ENCODE results near the gene RGS1. TPM values are rescaled to one million over a fixed set of nuclear protein-coding genes. Genes with fewer than 3 reads are reported as not detected.

Gene RGS1
- total RNA-seq, 1 donor from 2014 or later, result not detected

DNA sequence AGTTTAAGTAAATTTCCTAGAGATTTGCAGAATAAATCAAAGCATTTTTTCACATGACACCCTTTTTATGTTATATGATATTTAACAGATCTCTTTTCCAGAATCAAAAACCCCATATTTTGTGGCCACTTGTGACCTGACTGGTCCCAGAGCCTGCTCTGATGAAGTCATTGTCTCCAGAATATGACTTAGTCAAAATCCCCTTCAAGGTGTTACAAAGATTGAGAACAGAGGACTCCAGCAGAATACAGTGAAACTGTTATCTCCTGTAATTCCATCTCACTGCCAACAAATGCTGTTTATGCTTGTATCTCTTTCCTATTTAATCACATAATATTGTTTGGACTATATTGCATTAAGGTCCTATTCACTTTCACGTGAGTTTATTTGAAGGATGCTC lies 25.6 kb downstream of the RGS1 start:
- Histone ChIP-seq H3K27me3 (ENCODE audit: control insufficient read depth, insufficient read depth, low read length) (no peaks in the 10 kb centered on the region), H3K4me3 (ENCODE audit: low read depth, low read length) (no peak overlapping the region), H3K36me3 (ENCODE audit: control insufficient read depth, insufficient read depth, low read length) (no peaks in the 10 kb centered on the region)
- no peak for DNase-seq (ENCODE audit: low read depth)
- TF ChIP-seq, protein P1, sequence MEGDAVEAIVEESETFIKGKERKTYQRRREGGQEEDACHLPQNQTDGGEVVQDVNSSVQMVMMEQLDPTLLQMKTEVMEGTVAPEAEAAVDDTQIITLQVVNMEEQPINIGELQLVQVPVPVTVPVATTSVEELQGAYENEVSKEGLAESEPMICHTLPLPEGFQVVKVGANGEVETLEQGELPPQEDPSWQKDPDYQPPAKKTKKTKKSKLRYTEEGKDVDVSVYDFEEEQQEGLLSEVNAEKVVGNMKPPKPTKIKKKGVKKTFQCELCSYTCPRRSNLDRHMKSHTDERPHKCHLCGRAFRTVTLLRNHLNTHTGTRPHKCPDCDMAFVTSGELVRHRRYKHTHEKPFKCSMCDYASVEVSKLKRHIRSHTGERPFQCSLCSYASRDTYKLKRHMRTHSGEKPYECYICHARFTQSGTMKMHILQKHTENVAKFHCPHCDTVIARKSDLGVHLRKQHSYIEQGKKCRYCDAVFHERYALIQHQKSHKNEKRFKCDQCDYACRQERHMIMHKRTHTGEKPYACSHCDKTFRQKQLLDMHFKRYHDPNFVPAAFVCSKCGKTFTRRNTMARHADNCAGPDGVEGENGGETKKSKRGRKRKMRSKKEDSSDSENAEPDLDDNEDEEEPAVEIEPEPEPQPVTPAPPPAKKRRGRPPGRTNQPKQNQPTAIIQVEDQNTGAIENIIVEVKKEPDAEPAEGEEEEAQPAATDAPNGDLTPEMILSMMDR (IDR thresholded peaks at IDR 0.05; ENCODE audit: insufficient read depth, low read length, severe bottlenecking), result no peak
- no peak for FAIRE-seq

- Histone ChIP-seq H3K27me3 (ENCODE audit: control insufficient read depth, insufficient read depth, low read length) (no peaks in the 10 kb centered on the region), H3K36me3 (ENCODE audit: control insufficient read depth, insufficient read depth, low read length) (no peaks in the 10 kb centered on the region), H3K4me3 (ENCODE audit: low read depth, low read length) (no peak overlapping the region)
- DNase-seq (ENCODE audit: low read depth) (peak; percentile 77), FAIRE-seq (no peak)
- TF ChIP-seq, protein P1 (IDR thresholded peaks at IDR 0.05; ENCODE audit: insufficient read depth, low read length, severe bottlenecking), result no peak
Measured at GRCh38 chr1:192601567-192601966, 26.0 kb downstream of the RGS1 start.

GRCh38 chr1:192602757-192603156 lies 27.2 kb downstream of the RGS1 start:
- DNase-seq (ENCODE audit: low read depth) (no peak), FAIRE-seq (no peak)
- H3K27me3 ChIP-seq (ENCODE audit: control insufficient read depth, insufficient read depth, low read length), result no peaks in the 10 kb centered on the region
- no peaks in the 10 kb centered on the region for H3K36me3 ChIP-seq (ENCODE audit: control insufficient read depth, insufficient read depth, low read length)
- TF ChIP-seq, protein P1 (IDR thresholded peaks at IDR 0.05; ENCODE audit: insufficient read depth, low read length, severe bottlenecking), result no peak
- no peak overlapping the region for H3K4me3 ChIP-seq (ENCODE audit: low read depth, low read length)

GRCh38 chr1:192603218-192603787 lies 27.7 kb downstream of the RGS1 start:
- no peak overlapping the region for H3K4me3 ChIP-seq (ENCODE audit: low read depth, low read length)
- TF ChIP-seq, protein P1 (IDR thresholded peaks at IDR 0.05; ENCODE audit: insufficient read depth, low read length, severe bottlenecking), result no peak
- no peaks in the 10 kb centered on the region for H3K36me3 ChIP-seq (ENCODE audit: control insufficient read depth, insufficient read depth, low read length)
- FAIRE-seq, result no peak
- H3K27me3 ChIP-seq (ENCODE audit: control insufficient read depth, insufficient read depth, low read length), result no peaks in the 10 kb centered on the region
- DNase-seq (ENCODE audit: low read depth), result no peak

DNA sequence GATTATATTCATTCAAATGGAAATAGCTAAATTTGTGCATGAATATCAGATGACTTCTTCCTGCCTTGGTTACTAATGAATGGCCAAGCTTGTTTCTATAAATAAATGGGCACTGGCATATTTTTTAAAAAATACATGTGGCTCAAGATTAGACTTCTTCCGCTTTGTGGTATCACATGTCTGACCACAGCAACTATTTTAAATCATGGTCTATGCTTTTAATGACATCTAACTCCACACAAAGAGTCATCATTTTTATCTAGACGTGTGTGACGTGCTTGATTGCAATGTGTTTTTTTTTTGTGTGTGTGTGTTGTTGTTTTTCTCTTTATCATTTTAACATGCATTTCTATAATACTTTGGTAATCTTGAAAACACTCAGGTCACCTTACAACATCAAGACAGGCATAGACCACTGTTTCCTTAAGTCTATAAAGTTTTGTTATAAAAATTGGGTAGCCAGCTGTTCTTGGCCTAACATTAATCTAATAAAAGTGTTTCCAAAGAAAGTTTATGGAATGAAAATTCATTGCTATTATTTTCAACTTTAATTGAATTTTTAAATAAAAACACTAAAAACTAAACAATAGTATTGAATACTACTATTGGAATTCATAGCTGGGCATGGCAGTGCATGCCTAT lies 29.5 kb downstream of the RGS1 start:
- H3K36me3 ChIP-seq (ENCODE audit: control insufficient read depth, insufficient read depth, low read length), result no peaks in the 10 kb centered on the region
- TF ChIP-seq, protein P1 (IDR thresholded peaks at IDR 0.05; ENCODE audit: insufficient read depth, low read length, severe bottlenecking), result no peak
- no peak overlapping the region for H3K4me3 ChIP-seq (ENCODE audit: low read depth, low read length)
- no peak for FAIRE-seq
- no peak for DNase-seq (ENCODE audit: low read depth)
- H3K27me3 ChIP-seq (ENCODE audit: control insufficient read depth, insufficient read depth, low read length), result no peaks in the 10 kb centered on the region

GRCh38 chr1:192608671-192609070 lies 33.1 kb downstream of the RGS1 start:
- TF ChIP-seq, protein P1 (IDR thresholded peaks at IDR 0.05; ENCODE audit: insufficient read depth, low read length, severe bottlenecking), result no peak
- DNase-seq (ENCODE audit: low read depth) (no peak), FAIRE-seq (no peak)
- Histone ChIP-seq H3K27me3 (ENCODE audit: control insufficient read depth, insufficient read depth, low read length) (no peaks in the 10 kb centered on the region), H3K4me3 (ENCODE audit: low read depth, low read length) (no peak overlapping the region), H3K36me3 (ENCODE audit: control insufficient read depth, insufficient read depth, low read length) (no peaks in the 10 kb centered on the region)

Data from bronchial epithelial cell (primary cell).